HCT116 (cell line): ENCODE data around the gene KIAA1755. TPM values are rescaled to one million over a fixed set of nuclear protein-coding genes. Genes with fewer than 3 reads are reported as not detected.

Experiments
- ATAC-seq: fragments of 200-7000 bp; cut with Tn5 transposase; 2 replicates; pipeline ENCODE4 v1.9.1; 2020; ENCODE audit warnings: mild to moderate bottlenecking, moderate library complexity
- BruUV-seq: library from RNA; stranded (reverse); fragments of 400-500 nt; replicated peaks from 2 replicates; lab custom pipeline; 2021; lab: Mats Ljungman, UMichigan
- CTCF ChIA-PET: fragments of 300-600 bp; sonication (Branson Sonifier 250); formaldehyde crosslinking; loops from one replicate; lab custom pipeline; 2021; ENCODE audit warnings: antibody characterized with exemption; lab: Charles Lee
- POLR2A ChIA-PET: fragments of 300-600, 350-600 bp; sonication (Branson Sonifier 250); formaldehyde crosslinking; loops from one replicate; lab custom pipeline; 2021; ENCODE audit warnings: antibody characterized with exemption; lab: Charles Lee
- RAD21 ChIA-PET, 2 experiments: fragments of 300-600 bp; sonication (Branson Sonifier 250); formaldehyde crosslinking; loops; one replicate each; lab custom pipeline; 2023; ENCODE audit warnings: low total read pairs in 2 of 2; ENCODE audit not compliant: uncharacterized antibody in 2 of 2, unreplicated experiment in 2 of 2, low non-redundant PET in 1 of 2; lab: Charles Lee
- DNase-seq: peaks from one replicate; pipeline ENCODE4 v3.0.0-alpha.2; 2010; ENCODE audit warnings: low read depth, low spot score
- H2AFZ ChIP-seq: fragments of 200-600 bp; shearing (Covaris generic), sonication (generic); 2 replicates; pipeline ENCODE4 v1.6.1; 2017; ENCODE audit warnings: low read depth, mixed run types, mixed read lengths, antibody characterized with exemption, low read length; ENCODE audit not compliant: poor library complexity, severe bottlenecking
- H3K27ac ChIP-seq: 2 replicates; pipeline ENCODE4 v1.5.1; 2012; ENCODE audit warnings: low read depth, low read length
- H3K27me3 ChIP-seq: fragments of 200-600 bp; sonication (generic); 2 replicates; pipeline ENCODE4 v1.6.1; 2016; ENCODE audit warnings: mixed run types, low read length, mixed read lengths; ENCODE audit not compliant: insufficient read depth
- H3K36me3 ChIP-seq, 2 experiments: fragments of 200-500 bp in 1 of 2; fragments of 200-600 bp in 1 of 2; sonication (Bioruptor generic) in 1 of 2; sonication (generic) in 1 of 2; 2 replicates each; pipeline versions ENCODE4 v1.5.1 to v1.6.1; 2014 to 2016; ENCODE audit warnings: low read length in 2 of 2, inconsistent platforms in 1 of 2, mixed read lengths in 1 of 2, mixed run types in 1 of 2; ENCODE audit not compliant: insufficient read depth in 2 of 2, control insufficient read depth in 1 of 2
- H3K4me1 ChIP-seq, 2 experiments: fragments of 200-600 bp in 1 of 2; sonication (generic) in 1 of 2; 2 replicates each; pipeline versions ENCODE4 v1.5.1 to v1.6.1; 2012 to 2017; ENCODE audit warnings: low read length in 2 of 2, inconsistent platforms in 1 of 2, mild to moderate bottlenecking in 1 of 2, mixed read lengths in 1 of 2, mixed run types in 1 of 2, moderate library complexity in 1 of 2; ENCODE audit not compliant: insufficient read depth in 2 of 2, control insufficient read depth in 1 of 2
- H3K4me2 ChIP-seq: fragments of 200-600 bp; sonication (generic); 2 replicates; pipeline ENCODE4 v1.6.1; 2017; ENCODE audit warnings: mixed run types, low read length, mixed read lengths
- H3K4me3 ChIP-seq, 2 experiments: fragments of 200-600 bp in 1 of 2; sonication (generic) in 1 of 2; replicated peaks in 1 of 2; 2 replicates each; pipeline ENCODE4 v1.5.1; 2011 to 2016; ENCODE audit warnings: low read length in 2 of 2, control low read depth in 1 of 2, low read depth in 1 of 2, mild to moderate bottlenecking in 1 of 2, mixed read lengths in 1 of 2, mixed run types in 1 of 2
- H3K79me2 ChIP-seq: fragments of 200-600 bp; sonication (generic); 2 replicates; pipeline ENCODE4 v1.6.1; 2017; ENCODE audit warnings: mild to moderate bottlenecking, mixed run types, low read length, moderate library complexity, mixed read lengths; ENCODE audit not compliant: insufficient read depth
- H3K9ac ChIP-seq: fragments of 200-600 bp; sonication (generic); 2 replicates; pipeline ENCODE4 v1.6.1; 2016; ENCODE audit warnings: low read length, mixed read lengths
- H3K9me2 ChIP-seq: fragments of 200-600 bp; sonication (generic), shearing (Covaris generic); 2 replicates; pipeline ENCODE4 v1.6.1; 2017; ENCODE audit warnings: mixed run types, mild to moderate bottlenecking, moderate library complexity; ENCODE audit not compliant: insufficient read depth
- H3K9me3 ChIP-seq, 2 experiments: fragments of 200-500 bp in 1 of 2; fragments of 200-600 bp in 1 of 2; sonication (Bioruptor generic) in 1 of 2; sonication (generic) in 1 of 2; 2 replicates each; pipeline ENCODE4 v1.6.1; 2014 to 2017; ENCODE audit warnings: low read length in 2 of 2, mixed read lengths in 2 of 2, inconsistent platforms in 1 of 2, low read depth in 1 of 2, mild to moderate bottlenecking in 1 of 2, mixed run types in 1 of 2, moderate library complexity in 1 of 2; ENCODE audit not compliant: control insufficient read depth in 1 of 2, insufficient read depth in 1 of 2
- H4K20me1 ChIP-seq: fragments of 200-600 bp; sonication (generic), shearing (Covaris generic); 2 replicates; pipeline ENCODE4 v1.6.1; 2017; ENCODE audit warnings: mixed run types, mild to moderate bottlenecking, moderate library complexity; ENCODE audit not compliant: insufficient read depth
- CEBPB ChIP-seq: IDR thresholded peaks from 2 replicates; pipeline ENCODE4 v1.6.1; 2012; ENCODE audit warnings: low read depth
- ELF1 ChIP-seq: IDR thresholded peaks from 2 replicates; pipeline ENCODE4 v1.6.1; 2012; ENCODE audit warnings: low read depth, borderline replicate concordance
- FOSL1 ChIP-seq: IDR thresholded peaks from 2 replicates; pipeline ENCODE4 v1.6.1; 2012; ENCODE audit warnings: low read depth
- JUND ChIP-seq: IDR thresholded peaks from 2 replicates; pipeline ENCODE4 v1.6.1; 2012
- SP1 ChIP-seq: IDR thresholded peaks from 2 replicates; pipeline ENCODE4 v1.6.1; 2012; ENCODE audit warnings: low read depth
- TCF7L2 ChIP-seq: IDR thresholded peaks from 2 replicates; pipeline ENCODE4 v1.7.0; 2011; ENCODE audit warnings: borderline replicate concordance, inconsistent platforms; ENCODE audit not compliant: insufficient read depth, insufficient read length; ENCODE audit errors: extremely low read depth
- intact Hi-C: fragments of 100-400 bp; cut with micrococcal nuclease; formaldehyde crosslinking; loops from 2 replicates; pipeline ENCODE4 v1.10.0; 2022
- total RNA-seq: library from RNA; stranded (reverse); gene quantifications from one replicate; pipeline ENCODE4 v1.2.1, GENCODE V29; 2021; ENCODE audit not compliant: unreplicated experiment
- TF ChIP-seq, protein P1 (sequence below), 3 experiments: fragments of 200-600 bp in 1 of 3; sonication (generic) in 1 of 3; IDR thresholded peaks in 2 of 3; conservative IDR thresholded peaks in 1 of 3; 2 replicates each; pipeline ENCODE4 v1.5.1; 2012 to 2017; ENCODE audit warnings: low read depth in 2 of 3, low read length in 2 of 3, antibody characterized with exemption in 1 of 3, borderline replicate concordance in 1 of 3, control low read depth in 1 of 3, mild to moderate bottlenecking in 1 of 3, mixed read lengths in 1 of 3, mixed run types in 1 of 3, moderate library complexity in 1 of 3; ENCODE audit not compliant: insufficient read depth in 1 of 3

KIAA1755 gene
- total RNA-seq, 1 experiment from 2014 or later, result not detected

DNA sequence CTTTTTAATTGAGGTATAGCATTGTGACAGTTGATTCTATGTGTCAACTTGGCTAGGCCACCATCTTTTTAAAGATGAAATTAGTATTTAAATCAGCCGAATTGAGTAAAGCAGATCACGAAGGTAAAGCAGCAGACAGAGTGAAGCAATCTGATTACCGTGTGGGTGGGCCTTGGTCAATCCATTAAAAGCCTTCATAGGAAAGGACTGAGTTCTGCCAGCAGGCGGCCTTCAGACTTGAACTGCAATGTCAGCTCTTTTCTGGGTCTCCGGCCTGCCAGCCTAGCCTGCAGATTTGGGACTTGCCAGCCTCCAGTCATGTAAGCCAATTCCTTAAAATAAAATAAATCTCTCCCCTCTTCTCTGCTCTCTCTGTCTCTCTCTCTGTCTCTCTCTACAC, 73.0 kb downstream of the KIAA1755 start:
- Histone ChIP-seq H3K36me3 (no peaks in the 10 kb centered on the region), H3K9me2 (no peaks in the 10 kb centered on the region), H3K4me2 (peak overlapping the region; percentile 55), H3K9ac (no peak overlapping the region), H3K27ac (no peak overlapping the region), H3K27me3 (no peaks in the 10 kb centered on the region), H3K79me2 (no peaks in the 10 kb centered on the region), H3K9me3 (no peaks in the 10 kb centered on the region)
- BruUV-seq, result no TSS peak
- intact Hi-C loops, result no loop called here
- ChIA-PET CTCF (no interaction called here), POLR2A (no interaction called here)
- DNase-seq (no peak), ATAC-seq (peak; percentile 51)
- TF ChIP-seq, protein P1, sequence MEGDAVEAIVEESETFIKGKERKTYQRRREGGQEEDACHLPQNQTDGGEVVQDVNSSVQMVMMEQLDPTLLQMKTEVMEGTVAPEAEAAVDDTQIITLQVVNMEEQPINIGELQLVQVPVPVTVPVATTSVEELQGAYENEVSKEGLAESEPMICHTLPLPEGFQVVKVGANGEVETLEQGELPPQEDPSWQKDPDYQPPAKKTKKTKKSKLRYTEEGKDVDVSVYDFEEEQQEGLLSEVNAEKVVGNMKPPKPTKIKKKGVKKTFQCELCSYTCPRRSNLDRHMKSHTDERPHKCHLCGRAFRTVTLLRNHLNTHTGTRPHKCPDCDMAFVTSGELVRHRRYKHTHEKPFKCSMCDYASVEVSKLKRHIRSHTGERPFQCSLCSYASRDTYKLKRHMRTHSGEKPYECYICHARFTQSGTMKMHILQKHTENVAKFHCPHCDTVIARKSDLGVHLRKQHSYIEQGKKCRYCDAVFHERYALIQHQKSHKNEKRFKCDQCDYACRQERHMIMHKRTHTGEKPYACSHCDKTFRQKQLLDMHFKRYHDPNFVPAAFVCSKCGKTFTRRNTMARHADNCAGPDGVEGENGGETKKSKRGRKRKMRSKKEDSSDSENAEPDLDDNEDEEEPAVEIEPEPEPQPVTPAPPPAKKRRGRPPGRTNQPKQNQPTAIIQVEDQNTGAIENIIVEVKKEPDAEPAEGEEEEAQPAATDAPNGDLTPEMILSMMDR (IDR thresholded peaks at IDR 0.05 in 2 of 3, conservative IDR thresholded peaks at IDR 0.05 in 1 of 3; ENCODE audit: borderline replicate concordance in 1 of 3, insufficient read depth in 1 of 3, low read depth in 2 of 3, low read length in 2 of 3), result peak in 2 of 3 experiments; percentile 23 to 37; a peak in 2 of 6 replicates
- TF ChIP-seq ELF1 (no peak), CEBPB (no peak)
- TF ChIP-seq, all 23 proteins: peak for 1
- Histone ChIP-seq H3K4me3 (no peak overlapping the region), H3K4me1 (peaks cover 10 to 45% of the 10 kb centered on the region in 2 experiments), H4K20me1 (no peaks in the 10 kb centered on the region), H2AFZ (peak overlapping the region; percentile 22)
- RAD21 ChIA-PET, result no interaction called here

DNA sequence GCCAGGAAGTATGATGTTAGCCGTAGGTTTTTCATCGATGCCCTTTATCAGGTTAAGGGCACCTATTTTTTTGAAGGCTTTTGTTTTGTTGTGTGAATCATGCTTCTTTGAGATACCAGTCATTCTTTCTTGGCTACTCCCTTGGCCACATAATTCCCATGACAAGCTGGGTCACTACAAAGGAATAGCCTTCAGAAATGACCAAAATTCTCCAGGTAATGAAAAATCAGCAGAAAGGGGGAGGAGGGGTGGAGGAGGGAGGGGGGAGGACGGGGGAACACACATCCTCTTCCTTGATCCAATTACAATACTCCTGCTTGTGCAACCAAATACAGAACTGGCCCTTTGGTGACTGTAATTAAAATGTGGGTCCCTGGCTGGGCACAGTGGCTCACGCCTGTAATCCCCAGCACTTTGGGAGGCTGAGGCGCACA, 73.7 kb downstream of the KIAA1755 start:
- RAD21 ChIA-PET, result interaction anchor here in 1 of 2 experiments (0.6 kb wide), 1 partner anchor 129 kb away, joined by 5 read pairs; no protein-coding TSS in a partner anchor
- H3K27ac ChIP-seq, result no peak overlapping the region

More for the DNA sequence above, 73.7 kb downstream of the KIAA1755 start:
- Histone ChIP-seq H3K36me3 (no peaks in the 10 kb centered on the region), H3K4me1 (peaks cover 10 to 45% of the 10 kb centered on the region in 2 experiments), H3K27me3 (no peaks in the 10 kb centered on the region), H3K4me3 (peak overlapping the region in 1 of 2 experiments; percentile 5; a peak in 1 of 4 replicates), H3K79me2 (no peaks in the 10 kb centered on the region), H3K9me2 (no peaks in the 10 kb centered on the region), H2AFZ (peak overlapping the region; percentile 24), H4K20me1 (no peaks in the 10 kb centered on the region), H3K9ac (no peak overlapping the region), H3K4me2 (peak overlapping the region; percentile 55), H3K9me3 (no peaks in the 10 kb centered on the region)
- no TSS peak for BruUV-seq
- DNase-seq (peak; percentile 59), ATAC-seq (peak; percentile 78)
- ChIA-PET POLR2A (no interaction called here), CTCF (no interaction called here)
- TF ChIP-seq JUND (peak; percentile 45; the same call in 1 of the 2 replicates), FOSL1 (peak; percentile 49; the same call in 1 of the 2 replicates), SP1 (peak; percentile 38; the same call in 1 of the 2 replicates), TCF7L2 (no peak)
- intact Hi-C loops, result no loop called here
